Prostate gland (tissue), 2 donors: ENCODE results near the gene ADPRHL1. TPM values are rescaled to one million over a fixed set of nuclear protein-coding genes. Genes with fewer than 3 reads are reported as not detected.

Experiments
- DNase-seq: peaks from one replicate; pipeline ENCODE4 v3.0.0-alpha.2; 2019; ENCODE audit warnings: low spot score
- H3K27ac ChIP-seq, 2 donors: fragments of 200-600 bp; sonication (generic); 2 replicates each; pipeline ENCODE4 v1.5.1; 2017 to 2019
- H3K27me3 ChIP-seq: fragments of 200-600 bp; sonication (generic); replicated peaks from 2 replicates; pipeline ENCODE4 v1.5.1; 2019; ENCODE audit not compliant: insufficient read depth
- H3K36me3 ChIP-seq, 2 donors: fragments of 200-600 bp; sonication (generic); 1 replicate in 1 of 2; 2 replicates in 1 of 2; pipeline versions ENCODE4 v1.5.1 to v1.8.1; 2017 to 2019
- H3K4me1 ChIP-seq: fragments of 200-600 bp; sonication (generic); replicated peaks from 2 replicates; pipeline ENCODE4 v1.5.1; 2019
- H3K4me3 ChIP-seq, 2 donors: fragments of 200-600 bp; sonication (generic); 2 replicates each; pipeline ENCODE4 v1.5.1; 2017 to 2019
- H3K9me3 ChIP-seq: fragments of 200-600 bp; sonication (generic); 2 replicates; pipeline ENCODE4 v1.5.1; 2017
- POLR2A ChIP-seq: fragments of 450-650 bp; IDR thresholded peaks from one replicate; pipeline ENCODE4 v1.6.1; 2016; ENCODE audit warnings: antibody characterized with exemption, mild to moderate bottlenecking
- POLR2AphosphoS5 ChIP-seq: sonication (generic); formaldehyde crosslinking; IDR thresholded peaks from one replicate; pipeline ENCODE4 v1.6.1; 2017; ENCODE audit warnings: antibody characterized with exemption
- WGBS: methylation state at CpG from one replicate; pipeline ENCODE4 v1.1.5; 2018; 5-methylcytosine and 5-hydroxymethylcytosine counted together
- intact Hi-C: fragments of 100-400 bp; cut with DNase I; formaldehyde crosslinking; loops from one replicate; pipeline ENCODE4 v1.14.2; 2022
- total RNA-seq, 2 donors: library from RNA; depleted of rRNA; stranded (reverse); fragments of >200 nt; gene quantifications; one replicate each; pipeline ENCODE4 v1.1.0, GENCODE V29; 2016
- TF ChIP-seq, protein P1 (sequence below), 4 experiments: fragments of 200-600 bp in 2 of 4; fragments of 450-650 bp in 2 of 4; sonication (generic) in 2 of 4; IDR thresholded peaks; 1 replicate in 3 of 4; 2 replicates in 1 of 4; pipeline ENCODE4 v1.5.1; 2016 to 2019; ENCODE audit warnings: antibody characterized with exemption in 4 of 4, mild to moderate bottlenecking in 2 of 4, moderate library complexity in 2 of 4

ADPRHL1 gene
- total RNA-seq, 2 donors from 2014 or later: 3.7 to 3.9 TPM

DNA sequence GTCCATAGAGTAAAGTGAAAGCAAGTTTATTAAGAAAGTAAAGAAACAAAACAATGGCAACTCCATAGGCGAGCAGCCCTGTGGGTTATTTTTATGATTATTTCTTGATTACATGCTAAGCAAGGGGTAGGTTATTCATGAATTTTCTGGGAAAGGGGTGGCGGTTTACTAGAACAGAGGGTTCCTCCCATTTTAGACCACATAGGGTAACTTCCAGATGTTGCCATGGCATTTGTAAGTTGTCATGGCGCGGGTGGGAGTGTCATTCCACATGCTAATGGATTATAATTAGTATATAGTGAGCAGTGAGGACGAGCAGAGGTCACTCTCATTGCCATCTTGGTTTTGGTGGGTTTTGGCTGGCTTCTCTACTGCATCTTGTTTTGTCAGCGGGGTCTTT lies 45.6 kb upstream of the ADPRHL1 start:
- no peaks in the 10 kb centered on the region for H3K9me3 ChIP-seq
- no peak for DNase-seq
- TF ChIP-seq POLR2AphosphoS5: no peak
- peaks cover 6% of the 10 kb centered on the region for H3K4me1 ChIP-seq
- no peaks in the 10 kb centered on the region for H3K27me3 ChIP-seq
- H3K27ac ChIP-seq: no peak overlapping the region
- H3K4me3 ChIP-seq: no peak overlapping the region
- no peaks in the 10 kb centered on the region for H3K36me3 ChIP-seq
- WGBS: 88% methylated on average over 6 of the region's 6 CpGs
- intact Hi-C loops: loop anchor here (10.0 kb wide), 1 partner anchor 344 kb away; the partner anchor contains the start of gene PROZ

DNA sequence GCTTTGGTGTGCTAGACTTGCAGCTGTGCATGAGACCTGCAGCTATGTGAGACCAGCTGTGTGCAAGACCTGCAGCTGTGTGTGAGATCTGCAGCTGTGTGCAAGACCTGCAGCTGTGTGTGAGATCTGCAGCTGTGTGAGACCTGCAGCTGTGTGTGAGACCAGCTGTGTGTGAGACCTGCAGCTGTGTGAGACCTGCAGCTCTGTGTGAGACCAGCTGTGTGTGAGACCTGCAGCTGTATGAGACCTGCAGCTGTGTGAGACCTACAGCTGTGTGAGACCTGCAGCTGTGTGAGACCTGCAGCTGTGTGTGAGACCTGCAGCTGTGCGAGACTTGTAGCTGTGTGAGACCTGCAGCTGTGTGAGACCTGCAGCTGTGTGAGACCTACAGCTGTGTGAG lies 43.9 kb upstream of the ADPRHL1 start:
- TF ChIP-seq POLR2A (no peak), POLR2AphosphoS5 (no peak)
- no peak for DNase-seq
- intact Hi-C loops: loop anchor here (10.0 kb wide), 1 partner anchor 342 kb away; the partner anchor contains the start of gene PROZ
- WGBS: 36% methylated on average over 1 of the region's 1 CpG
- H3K36me3 ChIP-seq: no peaks in the 10 kb centered on the region
- no peaks in the 10 kb centered on the region for H3K9me3 ChIP-seq
- peaks cover 9% of the 10 kb centered on the region for H3K4me1 ChIP-seq
- no peak overlapping the region for H3K27ac ChIP-seq
- H3K27me3 ChIP-seq: no peaks in the 10 kb centered on the region
- no peak overlapping the region for H3K4me3 ChIP-seq

DNA sequence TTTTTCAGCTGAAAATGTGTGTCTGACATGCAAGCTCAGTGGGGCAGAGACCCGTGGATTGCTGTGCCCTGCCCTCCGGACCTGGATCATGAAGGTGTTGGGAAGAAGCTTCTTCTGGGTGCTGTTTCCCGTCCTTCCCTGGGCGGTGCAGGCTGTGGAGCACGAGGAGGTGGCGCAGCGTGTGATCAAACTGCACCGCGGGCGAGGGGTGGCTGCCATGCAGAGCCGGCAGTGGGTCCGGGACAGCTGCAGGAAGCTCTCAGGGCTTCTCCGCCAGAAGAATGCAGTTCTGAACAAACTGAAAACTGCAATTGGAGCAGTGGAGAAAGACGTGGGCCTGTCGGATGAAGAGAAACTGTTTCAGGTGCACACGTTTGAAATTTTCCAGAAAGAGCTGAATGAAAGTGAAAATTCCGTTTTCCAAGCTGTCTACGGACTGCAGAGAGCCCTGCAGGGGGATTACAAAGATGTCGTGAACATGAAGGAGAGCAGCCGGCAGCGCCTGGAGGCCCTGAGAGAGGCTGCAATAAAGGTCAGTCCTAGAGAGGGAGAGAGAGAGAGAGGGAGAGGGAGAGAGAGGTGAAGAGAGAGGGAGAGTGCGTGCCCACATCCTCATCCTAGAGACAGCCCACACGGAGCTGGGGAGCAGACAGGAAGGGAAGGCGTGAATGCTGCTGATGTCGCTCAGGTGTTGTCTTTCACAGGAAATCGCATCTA lies 42.4 kb upstream of the ADPRHL1 start:
- Histone ChIP-seq H3K27ac (no peak overlapping the region), H3K9me3 (no peaks in the 10 kb centered on the region), H3K36me3 (no peaks in the 10 kb centered on the region), H3K4me3 (no peak overlapping the region), H3K4me1 (peaks cover 9% of the 10 kb centered on the region), H3K27me3 (no peaks in the 10 kb centered on the region)
- DNase-seq: no peak
- TF ChIP-seq, protein P1, sequence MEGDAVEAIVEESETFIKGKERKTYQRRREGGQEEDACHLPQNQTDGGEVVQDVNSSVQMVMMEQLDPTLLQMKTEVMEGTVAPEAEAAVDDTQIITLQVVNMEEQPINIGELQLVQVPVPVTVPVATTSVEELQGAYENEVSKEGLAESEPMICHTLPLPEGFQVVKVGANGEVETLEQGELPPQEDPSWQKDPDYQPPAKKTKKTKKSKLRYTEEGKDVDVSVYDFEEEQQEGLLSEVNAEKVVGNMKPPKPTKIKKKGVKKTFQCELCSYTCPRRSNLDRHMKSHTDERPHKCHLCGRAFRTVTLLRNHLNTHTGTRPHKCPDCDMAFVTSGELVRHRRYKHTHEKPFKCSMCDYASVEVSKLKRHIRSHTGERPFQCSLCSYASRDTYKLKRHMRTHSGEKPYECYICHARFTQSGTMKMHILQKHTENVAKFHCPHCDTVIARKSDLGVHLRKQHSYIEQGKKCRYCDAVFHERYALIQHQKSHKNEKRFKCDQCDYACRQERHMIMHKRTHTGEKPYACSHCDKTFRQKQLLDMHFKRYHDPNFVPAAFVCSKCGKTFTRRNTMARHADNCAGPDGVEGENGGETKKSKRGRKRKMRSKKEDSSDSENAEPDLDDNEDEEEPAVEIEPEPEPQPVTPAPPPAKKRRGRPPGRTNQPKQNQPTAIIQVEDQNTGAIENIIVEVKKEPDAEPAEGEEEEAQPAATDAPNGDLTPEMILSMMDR (IDR thresholded peaks at IDR 0.05): no peak
- TF ChIP-seq POLR2AphosphoS5: no peak
- no peak for TF ChIP-seq POLR2A
- intact Hi-C loops: loop anchor here (10.0 kb wide), 1 partner anchor 341 kb away; the partner anchor contains the start of gene PROZ
- WGBS: 59% methylated on average over 26 of the region's 26 CpGs

DNA sequence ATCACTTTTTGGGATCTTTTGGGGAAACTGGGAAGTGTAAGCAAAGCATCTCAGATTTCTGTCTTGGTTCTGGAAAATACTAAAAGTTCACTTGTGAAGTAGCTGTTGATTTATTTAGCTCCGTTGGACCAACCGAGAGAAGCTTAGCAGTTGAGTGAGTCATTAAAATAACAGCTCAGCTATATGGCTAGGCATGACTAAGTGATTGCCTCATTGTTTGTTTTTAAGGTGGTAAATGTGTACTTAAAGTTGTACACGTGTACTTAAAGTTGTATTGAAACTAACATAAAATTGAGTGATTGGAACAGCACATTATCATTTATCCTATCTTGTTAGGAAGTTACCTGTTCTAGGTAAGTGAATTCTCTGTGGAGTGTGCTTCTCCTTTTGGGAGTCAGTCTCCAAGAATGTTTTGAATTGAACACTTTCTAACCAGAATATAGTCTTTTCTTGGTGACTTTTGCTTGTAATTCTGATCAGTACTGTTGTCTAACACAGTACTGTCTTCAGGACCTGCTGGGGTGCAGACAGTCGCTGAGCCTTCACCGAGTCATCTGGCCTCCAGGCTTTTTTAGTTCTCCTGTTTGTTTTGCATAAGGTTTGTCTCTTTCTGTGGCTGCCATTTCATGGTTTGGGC lies 40.1 kb upstream of the ADPRHL1 start:
- Histone ChIP-seq H3K9me3 (no peaks in the 10 kb centered on the region), H3K27ac (peak overlapping the region; percentile 19 to 38), H3K4me1 (peaks cover 9% of the 10 kb centered on the region), H3K4me3 (no peak overlapping the region), H3K27me3 (no peaks in the 10 kb centered on the region), H3K36me3 (no peaks in the 10 kb centered on the region)
- intact Hi-C loops: loop anchor here (10.0 kb wide), 1 partner anchor 339 kb away; the partner anchor contains the start of gene PROZ
- DNase-seq: peak; percentile 55
- WGBS: 24% methylated on average over 5 of the region's 5 CpGs
- TF ChIP-seq, protein P1 (IDR thresholded peaks at IDR 0.05): no peak
- peak; percentile 95 for TF ChIP-seq POLR2AphosphoS5
- no peak for TF ChIP-seq POLR2A

DNA sequence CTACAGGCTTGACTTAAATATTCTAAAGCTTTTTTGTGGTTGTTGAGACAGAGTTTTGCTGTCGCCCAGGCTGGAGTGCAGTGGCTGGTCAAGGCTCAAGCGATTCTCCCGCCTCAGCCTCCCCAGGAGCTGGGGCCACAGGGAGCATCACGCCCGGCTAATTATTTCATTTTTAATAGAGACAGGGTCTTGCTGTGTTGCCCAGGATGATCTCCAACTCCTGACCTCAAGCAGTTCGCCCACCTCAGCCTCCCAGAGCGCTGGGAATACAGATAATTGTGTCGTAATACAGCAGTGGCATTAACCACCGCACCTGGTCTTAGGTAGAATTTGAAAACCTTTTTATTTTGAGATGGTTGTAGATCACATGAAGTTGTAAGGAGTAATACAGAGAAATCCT lies 38.7 kb upstream of the ADPRHL1 start:
- intact Hi-C loops: loop anchor here (10.0 kb wide), 1 partner anchor 337 kb away; the partner anchor contains the start of gene PROZ

More for the DNA sequence above, 38.7 kb upstream of the ADPRHL1 start:
- Histone ChIP-seq H3K27ac (peak overlapping the region in 1 of 2 donors; percentile 84), H3K27me3 (no peaks in the 10 kb centered on the region), H3K4me3 (peak overlapping the region; percentile 89 to 93), H3K4me1 (peaks cover 9% of the 10 kb centered on the region), H3K36me3 (no peaks in the 10 kb centered on the region), H3K9me3 (no peaks in the 10 kb centered on the region)
- TF ChIP-seq POLR2A (no peak), POLR2AphosphoS5 (no peak)
- TF ChIP-seq, protein P1 (IDR thresholded peaks at IDR 0.05): no peak
- 79% methylated on average over 9 of the region's 9 CpGs for WGBS
- DNase-seq: no peak
